ENCODE measurements around the gene GMDS.
"Not testable (repeated sequence)": the region's sequence is repeated elsewhere in the genome, so short reads cannot be mapped to it uniquely, and the experiment has no call there.

The GMDS gene

DNA sequence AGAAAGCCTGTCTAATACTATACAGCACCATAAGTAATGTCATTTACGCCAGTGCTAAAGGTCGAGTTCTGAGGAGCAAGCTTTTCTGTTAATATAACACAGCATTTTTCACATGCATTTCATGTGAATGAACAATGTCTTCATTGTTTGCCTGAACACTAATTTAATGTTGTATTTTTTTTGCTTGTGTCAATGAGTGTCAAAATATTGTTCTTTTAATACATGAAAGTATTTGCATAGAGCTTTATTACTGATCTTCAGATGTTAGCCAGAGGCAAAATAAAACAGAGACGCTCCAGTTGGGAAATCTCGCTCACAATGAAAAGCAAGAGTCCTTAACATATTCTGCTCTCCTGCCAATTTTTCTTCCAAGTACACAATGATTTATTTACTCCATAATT is 483.9 kb downstream of the GMDS start:
- no peak for DNase-seq

DNA sequence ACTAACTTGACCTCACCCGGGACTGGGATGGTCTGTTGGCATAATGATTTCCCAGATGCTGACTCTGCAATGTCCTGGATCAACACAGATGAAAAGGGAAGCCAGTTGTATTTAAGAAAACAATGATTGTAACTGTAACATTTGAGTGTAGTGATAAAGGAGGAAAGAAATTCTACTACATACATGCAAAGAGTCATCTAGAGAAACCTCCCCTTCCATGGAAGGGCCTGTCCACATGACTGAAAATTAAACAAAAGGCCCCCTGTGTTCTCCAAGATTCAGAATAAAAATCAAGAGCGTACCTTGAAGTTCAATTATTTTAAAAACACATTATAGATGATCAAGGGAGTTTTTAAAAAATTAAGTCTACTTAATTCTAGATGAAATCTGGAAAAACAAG is 484.5 kb downstream of the GMDS start:
- DNase-seq: no peak

DNA sequence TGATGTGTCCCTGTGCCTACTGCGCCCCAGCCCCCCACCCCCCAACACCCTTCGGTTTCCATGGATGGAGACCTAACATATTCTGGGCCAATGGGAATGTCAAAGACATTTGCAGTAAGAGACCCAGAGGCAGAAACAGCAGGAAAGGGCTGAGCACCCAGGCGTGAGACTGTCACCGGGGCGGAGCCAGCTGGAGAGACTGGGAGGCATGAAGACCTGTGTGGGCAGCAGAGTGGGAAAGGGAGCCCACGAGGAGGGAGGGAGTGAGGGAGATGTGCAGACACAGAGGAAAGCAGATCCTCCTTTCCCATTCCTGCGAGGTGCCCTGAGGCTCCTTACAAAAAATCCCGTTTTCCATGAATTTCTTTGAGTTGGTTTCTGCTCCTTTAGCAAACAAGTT is 485.5 kb downstream of the GMDS start:
- no peak for DNase-seq

DNA sequence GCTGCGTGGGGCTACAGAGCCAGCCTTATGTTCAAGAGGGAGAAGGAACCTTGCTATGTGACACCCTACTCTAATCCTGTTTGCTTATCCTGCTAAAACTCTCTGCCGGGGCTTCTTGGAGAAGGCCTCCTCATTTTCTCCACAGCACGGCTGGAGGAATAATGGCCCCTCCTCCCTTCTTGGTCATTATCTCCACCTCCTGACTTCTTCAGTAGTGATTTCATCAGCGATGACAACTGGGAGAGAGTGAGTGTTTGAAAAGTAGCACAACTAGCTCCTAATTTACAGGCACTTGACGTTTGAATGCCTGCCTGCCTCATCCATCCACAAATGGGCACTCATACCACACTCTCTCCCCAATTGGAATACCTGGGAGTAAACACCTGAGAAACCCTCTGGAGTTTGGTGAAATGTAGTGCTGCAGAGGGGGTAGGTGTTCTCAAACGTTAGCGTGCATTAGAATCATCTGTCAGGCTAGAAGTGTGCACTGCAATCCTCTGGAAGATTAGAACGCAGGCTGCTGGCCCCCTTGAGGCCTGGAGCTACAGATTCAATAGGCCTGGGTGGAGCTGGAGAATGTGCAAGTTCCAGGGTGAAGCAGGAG is 487.2 kb downstream of the GMDS start:
- no peak for DNase-seq

DNA sequence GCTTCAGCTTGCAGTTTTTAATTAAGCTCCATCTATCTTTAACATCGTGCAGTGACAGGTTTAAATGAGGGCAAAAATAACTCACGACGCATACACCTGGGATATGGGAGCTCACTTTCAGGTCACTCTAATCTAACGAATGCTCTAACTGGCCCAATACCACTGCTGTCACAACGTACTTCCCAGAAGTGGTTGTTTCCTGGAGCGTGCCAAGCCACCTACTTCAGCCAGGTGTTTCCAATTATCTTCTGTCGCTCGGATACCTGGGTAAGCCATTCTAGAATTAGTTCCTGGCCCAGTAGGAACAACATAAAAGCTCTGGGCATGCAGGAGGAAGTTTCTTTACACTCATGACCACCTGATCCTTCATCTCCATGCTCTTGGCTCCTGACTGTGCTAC is 488.3 kb downstream of the GMDS start:
- no peak for DNase-seq

DNA sequence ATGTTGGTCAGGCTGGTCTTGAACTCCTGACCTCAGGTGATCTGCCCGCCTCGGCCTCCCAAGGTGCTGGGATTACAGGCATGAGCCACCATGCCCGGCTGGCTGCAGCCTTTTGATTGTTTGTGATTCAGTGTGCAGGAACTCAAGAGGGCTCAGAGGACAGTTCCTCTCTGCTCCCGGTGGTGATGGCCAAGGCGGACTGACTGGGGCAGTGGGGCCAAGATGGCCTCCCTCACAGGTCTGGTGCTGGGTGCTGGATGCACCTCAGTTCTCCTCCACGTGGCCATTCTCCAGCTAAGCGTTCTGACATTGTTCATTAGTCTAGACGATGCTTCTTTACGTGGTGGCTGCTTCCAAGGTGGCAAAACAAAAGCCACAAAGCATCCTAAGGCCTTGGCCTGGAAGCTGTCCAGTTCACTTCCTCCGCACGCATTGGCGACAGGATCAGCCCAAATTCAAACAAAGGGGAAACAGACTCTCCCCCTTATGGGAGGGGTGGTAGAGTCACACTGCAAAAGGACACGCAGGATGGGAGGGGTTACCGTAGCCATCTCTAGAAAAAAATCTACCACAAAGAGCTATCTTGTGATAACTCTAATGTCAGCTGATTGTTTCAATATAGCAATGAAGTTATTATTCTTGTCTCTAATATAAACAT is 488.8 kb downstream of the GMDS start:
- DNase-seq: no peak

DNA sequence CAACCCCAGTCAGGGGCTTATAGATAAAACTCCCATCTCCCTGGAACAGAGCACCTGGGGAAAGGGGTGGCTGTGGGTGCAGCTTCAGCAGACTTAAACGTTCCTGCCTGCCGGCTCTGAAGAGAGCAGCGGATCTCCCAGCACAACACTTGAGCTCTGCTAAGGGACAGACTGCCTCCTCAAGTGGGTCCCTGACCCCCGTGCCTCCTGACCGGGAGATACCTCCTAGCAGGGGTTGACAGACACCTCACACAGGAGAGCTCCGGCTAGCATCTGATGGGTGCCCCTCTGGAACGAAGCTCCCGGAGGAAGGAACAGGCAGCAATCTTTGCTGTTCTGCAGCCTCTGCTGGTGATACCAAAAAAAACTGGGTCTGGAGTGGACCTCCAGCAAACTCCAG is 494.3 kb downstream of the GMDS start:
- not testable (repeated sequence) for DNase-seq

DNA sequence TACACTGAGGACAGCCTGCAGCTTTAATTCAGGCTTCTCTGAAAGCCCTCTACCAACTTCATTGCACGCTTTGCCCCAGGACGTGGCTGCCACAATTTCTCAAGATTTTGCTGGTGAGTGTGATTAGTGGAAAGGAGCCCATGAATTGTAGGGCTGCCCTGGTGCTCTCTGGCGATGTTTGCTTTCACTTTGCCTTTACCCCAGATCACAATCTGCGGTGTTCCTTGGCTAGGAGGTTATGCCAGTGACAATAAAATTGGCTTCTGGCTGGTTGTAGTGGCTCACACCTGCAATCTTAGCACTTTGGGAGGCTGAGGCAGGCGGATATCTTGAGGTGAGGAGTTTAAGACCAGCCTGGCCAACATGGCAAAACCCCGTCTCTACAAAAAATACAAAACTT is 496.4 kb downstream of the GMDS start:
- no peak for DNase-seq

DNA sequence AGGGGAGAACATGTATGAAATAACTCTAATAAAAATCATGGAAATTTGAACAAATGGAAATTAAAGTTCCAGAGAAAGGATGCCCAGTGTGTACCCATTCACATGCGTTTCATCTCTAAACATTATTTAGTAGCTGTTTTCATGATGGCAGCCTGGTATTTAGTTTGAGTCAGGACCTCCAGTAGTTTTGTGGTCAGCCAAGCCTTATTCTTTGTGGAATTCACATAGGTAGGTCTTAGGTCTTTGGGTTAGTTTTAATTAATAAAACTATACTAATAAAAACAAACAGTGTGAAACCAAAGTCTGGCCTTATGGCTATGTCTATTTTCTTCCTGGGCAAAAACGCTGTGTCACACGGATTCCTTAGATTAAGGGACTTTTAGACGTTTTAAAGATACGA is 497.9 kb downstream of the GMDS start:
- no peak for DNase-seq

DNA sequence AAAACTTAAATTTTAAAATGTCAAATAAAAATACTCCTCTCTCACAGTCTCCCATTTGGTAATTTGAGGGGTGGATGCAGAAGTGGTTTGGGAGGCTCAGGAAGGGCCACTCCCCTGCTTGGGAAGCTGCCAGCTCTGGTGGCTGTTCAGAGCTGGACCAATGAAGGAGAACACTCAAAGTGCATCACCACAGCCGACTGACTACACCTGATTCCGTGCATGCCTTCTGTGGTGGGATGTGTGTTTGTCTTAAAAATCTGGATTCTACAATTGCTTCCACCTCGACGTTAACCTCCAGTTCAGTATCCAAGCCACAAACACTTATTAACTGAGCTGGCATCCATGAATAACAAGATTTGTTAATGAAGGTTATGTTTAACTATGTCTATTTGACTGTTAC is 498.4 kb downstream of the GMDS start:
- DNase-seq: no peak

DNA sequence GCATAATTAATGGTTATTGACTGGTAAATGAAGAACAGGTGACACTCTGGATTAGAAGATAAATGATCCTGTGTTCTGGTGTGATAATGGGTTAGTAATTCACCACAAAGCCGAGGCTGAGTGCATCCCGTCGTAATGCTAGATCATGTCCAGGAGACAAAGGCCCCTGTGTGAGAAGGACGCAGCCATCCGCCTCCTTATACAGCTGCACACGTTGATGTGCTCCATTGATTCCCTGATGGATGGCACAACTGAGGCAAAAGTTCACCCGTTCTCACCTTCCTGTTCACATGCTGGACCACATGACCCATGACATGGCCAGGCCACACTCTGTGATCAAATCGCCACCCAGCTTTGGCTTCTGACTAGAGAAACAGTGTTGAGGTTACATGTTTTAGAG is 499.6 kb downstream of the GMDS start:
- no peak for DNase-seq

DNA sequence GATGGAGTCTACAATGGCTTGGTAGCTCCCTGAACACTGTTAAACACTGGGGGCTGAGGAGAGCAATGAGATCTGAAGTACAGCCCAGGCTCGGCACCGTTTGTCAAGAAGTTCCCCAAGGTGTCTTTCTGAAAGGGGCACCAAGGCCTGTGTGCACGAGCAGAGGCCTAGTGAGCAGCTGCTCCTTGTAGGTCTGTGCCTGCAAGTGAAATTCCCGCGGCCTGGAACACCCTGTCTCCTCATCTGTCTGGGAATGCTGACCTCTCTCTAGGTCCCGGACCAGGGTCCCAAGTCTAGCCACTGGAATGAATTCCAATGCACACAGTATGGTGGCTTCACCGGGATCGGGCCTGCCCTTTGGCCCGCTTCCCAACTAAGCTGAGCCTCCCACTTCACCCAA is 500.9 kb downstream of the GMDS start:
- no peak for DNase-seq

DNA sequence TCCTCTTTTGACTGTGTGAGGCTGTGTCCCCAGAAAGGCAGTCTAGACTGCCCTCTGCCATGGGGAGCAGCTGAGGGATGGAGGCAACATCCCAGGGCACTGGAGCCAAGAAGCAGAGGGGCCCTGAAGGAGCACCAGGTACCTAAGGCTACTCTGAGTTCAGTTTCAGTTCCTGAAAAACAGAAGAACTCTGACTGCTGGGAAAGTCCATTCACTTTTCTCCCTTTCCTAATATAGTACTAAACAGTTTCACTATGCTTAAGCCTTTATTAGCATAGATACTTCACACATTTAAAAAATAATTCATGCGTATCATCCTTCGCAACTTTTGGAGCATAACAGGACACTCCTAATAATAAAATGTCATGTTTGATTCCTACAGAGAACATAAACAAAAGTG is 505.7 kb downstream of the GMDS start:
- peak in 1 of 2 donors; percentile 3 for DNase-seq

DNA sequence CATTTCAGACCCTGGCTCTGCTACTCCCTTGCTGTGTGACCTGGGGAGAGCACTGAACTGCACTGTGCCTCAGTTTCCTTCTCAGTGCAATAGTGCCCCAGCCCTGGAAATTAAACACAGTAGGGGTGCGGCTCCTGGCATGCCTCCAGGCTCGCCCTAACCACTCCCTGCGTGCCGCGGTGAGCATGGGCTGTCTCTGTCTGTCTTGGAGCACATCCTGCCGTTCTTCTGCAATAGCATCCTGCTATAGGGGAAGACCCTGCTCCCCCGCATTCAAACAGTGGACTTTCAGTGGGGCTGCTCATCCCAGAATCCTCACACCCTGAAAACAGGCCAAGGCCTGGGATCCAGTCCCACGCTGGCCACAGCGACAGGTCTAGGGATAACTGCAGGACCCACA is 506.2 kb downstream of the GMDS start:
- no peak for DNase-seq

DNA sequence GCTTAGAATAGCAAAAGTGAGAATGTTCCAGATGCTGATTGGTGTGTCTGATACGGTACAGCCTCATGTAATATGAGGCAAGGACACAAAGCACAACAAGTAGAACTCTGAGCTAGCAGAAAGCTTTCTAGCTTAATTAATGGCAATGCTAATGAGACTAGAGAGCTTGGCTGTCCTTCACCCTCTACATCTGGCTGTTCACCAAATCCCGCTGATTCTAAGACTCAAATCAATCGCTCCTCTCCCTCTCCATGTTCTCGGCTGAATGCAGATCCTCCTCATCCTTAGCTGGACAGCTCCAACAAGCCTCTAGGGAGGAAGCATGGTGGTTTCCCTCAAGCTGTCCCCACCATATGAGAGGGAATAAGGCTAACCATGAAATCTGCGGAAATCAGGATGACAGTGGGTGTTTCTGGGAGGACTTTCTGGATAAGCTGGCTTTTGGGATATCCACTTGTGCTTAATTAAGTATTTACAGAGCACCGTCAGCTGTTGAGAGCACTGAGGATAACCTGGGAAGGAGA is 506.8 kb downstream of the GMDS start:
- DNase-seq: no peak

DNA sequence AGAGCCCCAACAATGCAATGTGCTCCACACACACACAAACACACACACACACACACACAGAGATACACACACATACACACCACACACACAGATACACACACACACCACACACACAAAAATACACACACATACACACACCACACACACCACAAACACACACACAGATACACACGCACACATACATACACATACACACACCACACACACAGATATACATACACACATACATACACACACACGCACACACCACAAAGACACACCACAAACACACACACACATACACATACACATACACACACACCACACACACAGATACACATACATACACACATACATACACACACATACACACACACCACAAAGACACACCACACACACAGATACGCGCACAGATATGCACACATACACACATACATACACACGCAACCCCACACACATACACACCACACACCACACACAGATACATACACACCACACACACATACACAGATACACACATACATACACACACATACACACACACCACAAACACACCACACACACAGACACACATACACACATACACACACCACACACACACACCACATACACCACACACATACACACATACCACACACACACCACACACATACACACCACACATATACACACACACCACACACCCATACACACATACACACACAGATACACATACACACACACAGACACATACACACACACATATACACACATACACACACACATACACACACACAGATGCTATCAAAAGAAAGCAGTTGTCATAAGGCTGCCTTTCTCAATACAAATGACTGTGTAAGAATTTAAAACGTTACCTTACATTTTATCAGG is 507.7 kb downstream of the GMDS start:
- no peak for DNase-seq

DNA sequence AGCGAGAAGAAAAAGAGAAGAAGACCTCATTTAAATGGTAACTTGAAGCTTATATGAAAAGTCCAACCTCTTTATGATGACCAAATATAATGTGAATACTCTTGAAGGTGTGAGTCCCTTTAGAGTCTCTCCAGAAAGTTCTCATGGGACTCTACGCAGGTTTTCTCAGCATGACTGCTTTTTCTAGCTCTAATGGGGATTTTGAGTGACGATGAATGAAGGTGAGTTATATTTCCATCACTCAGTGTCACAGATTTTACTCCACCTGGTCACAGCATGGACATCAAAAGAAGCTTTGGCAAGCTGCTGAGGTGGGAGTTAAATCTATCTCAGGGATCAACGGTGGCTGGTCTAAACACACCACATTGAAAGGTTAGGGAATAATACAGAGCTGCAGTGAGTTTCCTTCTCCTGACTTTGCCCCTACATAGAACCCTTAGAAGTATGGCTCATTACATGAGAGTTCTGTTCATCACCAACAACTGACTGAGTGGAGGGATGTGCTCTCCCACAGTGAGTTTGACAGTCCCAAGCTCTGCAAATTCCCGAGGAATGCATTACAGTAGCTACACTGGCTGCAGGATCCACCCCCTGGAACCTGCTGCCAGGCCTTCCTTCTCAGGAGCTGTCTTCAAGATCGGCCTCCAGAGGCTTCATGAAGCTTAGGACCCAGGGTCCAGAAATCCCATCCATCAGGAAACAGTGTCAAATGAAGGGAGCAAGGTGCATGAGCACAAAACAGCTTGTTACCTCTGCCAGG is 508.9 kb downstream of the GMDS start:
- no peak for DNase-seq

DNA sequence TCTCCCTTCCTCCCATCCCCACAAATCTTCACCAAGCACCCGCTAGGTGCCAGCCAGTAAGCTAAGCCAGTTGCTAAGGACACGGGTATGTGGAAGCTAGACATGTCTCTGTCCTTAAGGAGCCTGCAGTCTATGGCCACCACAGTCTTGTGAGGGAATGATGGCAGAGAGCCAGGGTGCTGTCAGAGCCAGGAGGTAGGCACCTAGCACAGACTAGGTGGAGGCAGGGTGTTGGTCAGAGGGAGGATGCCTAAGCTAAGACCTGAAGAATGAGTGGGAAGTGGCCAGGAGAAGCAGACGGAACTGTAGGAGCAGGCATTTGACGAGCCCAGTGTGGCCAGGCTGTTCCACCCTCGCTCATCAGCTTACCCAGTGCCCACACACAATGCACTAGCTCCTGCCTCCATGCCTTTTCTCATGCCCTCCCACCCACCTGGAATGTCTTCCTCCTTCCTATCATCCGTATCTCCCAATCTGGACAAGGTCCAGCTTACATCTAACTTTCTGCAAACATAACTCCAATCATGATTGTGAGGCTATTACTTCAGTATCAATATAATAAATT is 510.1 kb downstream of the GMDS start:
- no peak for DNase-seq

DNA sequence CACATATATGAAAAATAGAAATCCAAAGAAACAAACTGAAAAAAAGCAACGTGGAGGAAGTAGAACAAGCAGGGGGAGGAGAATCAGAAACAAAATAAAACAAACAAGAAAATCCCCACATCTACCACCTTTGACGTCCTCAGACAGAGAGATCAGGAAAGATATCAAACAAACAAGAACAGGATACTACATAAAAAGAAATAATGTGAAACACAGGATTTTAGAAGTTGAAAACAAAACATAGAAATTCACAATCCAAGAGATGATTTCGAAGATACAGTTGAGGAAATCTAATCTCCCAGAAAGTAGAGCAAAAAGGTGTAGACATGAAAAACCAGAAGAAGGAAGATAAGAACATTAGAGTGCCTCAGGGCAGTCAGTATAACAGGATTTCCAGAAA is 514.5 kb downstream of the GMDS start:
- DNase-seq: no peak

DNA sequence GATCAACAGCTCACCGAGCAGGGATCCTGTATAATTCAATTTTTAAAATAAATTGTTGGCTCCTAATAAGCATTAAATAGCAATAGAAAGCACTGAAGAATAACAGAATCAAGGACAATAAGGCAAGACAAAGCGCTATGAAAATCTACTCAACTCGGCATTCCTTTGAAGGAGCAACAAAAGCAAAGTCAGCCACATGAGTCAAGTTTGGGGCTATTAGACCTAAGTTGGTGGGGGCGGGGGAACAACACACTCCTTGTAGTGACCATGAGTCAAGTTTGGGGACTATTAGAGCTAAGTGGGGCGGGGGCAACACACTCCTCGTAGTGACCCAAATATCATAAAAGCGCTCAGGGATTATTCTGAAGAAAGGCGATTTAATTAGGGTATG is 515.7 kb downstream of the GMDS start:
- DNase-seq: no peak

DNA sequence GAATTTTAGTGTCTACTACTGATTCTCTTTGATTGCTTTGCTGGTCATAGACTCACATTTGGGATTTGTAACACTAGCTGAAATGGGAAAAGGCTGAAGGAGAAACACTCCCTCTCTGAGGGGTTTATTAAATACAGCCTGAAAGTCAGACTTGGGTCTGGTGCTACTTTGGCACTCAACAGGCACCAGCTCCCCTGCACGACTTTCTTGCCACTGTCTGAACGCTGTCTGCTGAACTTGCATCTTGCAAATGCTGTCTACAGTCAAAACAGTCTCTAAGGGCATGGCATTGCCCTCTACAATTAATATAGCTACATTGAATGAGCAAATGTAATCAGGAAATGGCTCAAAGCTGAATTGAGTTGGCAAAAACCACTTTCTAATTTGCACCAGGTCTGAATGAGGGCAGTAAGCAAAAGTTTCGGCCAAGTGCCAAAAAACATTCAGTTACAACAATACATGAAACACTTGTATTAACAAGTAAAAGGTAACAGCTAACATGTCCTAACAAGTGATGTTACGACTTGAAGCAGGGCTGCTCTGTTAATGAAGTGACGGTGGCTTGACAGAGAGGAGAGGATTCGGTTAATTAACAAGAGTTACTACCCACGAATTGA is 516.2 kb downstream of the GMDS start:
- DNase-seq: no peak

DNA sequence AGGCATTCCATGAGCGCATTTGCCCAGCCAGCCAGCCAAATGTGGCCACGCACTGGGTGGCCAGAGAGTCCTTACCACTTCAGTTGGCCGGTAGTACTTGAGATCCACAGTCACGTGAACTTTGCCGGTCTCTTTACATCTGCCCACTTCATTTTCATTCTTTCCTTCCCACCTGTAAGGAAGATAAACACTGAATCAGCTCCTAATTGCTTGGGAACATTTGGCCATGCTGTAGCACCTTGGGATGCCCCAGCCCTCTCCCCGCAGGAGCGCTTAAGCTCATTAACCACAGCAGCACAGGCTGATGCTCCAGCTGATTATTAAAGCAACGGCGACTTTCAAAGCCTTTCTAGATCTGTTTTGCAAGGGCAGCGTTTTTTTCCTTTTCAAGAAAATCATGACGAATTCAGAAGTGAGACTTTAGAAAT is 519.0 kb downstream of the GMDS start:
- no peak for DNase-seq
